ENCODE data around the gene ATP5F1D.

The ATP5F1D gene

DNA sequence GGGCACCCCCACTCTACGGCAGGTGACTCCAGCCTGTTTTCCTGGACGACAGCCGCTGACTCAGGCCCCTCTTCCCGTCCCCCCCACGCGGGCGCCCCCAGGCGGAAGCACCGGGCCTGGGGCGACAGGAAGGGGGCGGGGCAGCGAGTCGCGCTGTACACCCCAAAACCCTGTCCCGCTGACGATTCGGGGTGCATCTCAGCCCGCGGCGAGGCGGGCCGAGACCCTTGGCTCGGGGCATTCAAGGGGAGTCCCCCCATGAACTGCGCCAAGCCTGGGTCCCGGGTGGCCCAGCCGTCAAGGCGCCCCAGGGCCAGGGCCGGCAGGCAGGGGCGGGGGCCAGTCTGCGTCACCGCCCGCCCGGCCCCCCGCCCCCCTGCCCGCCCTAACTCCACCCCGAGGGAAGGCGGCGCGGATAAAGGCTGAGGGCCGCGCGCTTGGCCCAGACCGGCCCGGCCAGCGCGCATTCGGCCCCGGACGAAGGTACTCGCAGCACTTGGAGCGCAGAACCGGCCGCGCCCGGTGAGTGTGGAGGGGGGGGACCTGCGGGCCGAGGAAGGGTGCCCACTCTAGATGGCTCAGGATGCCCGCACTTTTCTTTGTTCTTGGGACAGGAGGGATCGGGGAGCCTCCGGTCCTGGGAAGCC is 6.7 kb downstream of the ATP5F1D start, which contains the start of gene MIDN:
TSS of gene MIDN (plus strand) at position 445 of the 647 bp plus-strand sequence. CDS start 1,714 bp downstream, outside the sequence.
- DNase-seq (ENCODE audit: low read depth), result no peak

- peak; percentile 61 for DNase-seq (ENCODE audit: low read depth)
These were observed 7.3 kb downstream of the ATP5F1D start for GRCh38 chr19:1248786-1249297.

GRCh38 chr19:1249298-1249989 is 7.9 kb downstream of the ATP5F1D start:
- DNase-seq (ENCODE audit: low read depth), result peak; percentile 78

GRCh38 chr19:1249990-1250436 is 8.5 kb downstream of the ATP5F1D start:
- no peak for DNase-seq (ENCODE audit: low read depth)

- DNase-seq (ENCODE audit: low read depth), result no peak
These were observed 9.1 kb downstream of the ATP5F1D start for GRCh38 chr19:1250437-1251260.

- DNase-seq (ENCODE audit: low read depth), result no peak
These were observed 10.0 kb downstream of the ATP5F1D start for GRCh38 chr19:1251330-1252220.

GRCh38 chr19:1252221-1252820 is 10.8 kb downstream of the ATP5F1D start:
- DNase-seq (ENCODE audit: low read depth), result no peak

DNA sequence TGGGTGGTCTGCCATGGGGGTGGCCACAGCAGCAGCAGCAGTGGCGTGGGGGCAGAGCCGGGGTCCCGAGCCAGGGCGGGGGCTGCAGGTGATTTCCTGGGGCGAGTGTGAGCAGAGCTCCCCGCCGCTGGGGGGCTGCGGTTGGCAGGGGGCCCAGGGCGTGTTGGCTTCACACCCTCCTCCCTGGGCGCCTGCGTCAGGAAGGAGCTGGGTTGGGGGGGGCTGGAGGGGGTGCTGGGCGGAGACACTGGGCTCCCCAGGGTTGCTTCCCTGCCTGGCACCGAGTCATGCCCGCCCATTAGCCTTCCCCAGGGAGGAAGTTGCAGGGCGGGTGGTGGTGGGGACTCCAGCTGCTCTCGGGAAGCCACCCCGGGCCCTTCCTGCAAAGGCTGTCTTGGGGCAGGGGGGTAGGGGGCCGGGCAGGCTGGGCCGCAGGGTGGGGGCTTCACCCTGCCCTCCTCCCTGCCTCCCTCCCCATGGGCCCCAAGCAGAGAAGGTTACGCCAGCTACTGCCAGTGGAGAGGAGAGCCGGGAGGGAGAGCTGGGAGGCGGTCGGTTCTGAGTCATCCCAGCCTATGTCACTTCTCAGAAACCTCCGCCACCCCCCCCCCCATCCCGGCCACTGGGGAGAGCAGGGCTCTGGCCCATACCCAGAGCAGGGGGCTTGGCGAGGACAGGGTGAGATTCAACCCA is 11.4 kb downstream of the ATP5F1D start:
- DNase-seq (ENCODE audit: low read depth), result no peak

DNA sequence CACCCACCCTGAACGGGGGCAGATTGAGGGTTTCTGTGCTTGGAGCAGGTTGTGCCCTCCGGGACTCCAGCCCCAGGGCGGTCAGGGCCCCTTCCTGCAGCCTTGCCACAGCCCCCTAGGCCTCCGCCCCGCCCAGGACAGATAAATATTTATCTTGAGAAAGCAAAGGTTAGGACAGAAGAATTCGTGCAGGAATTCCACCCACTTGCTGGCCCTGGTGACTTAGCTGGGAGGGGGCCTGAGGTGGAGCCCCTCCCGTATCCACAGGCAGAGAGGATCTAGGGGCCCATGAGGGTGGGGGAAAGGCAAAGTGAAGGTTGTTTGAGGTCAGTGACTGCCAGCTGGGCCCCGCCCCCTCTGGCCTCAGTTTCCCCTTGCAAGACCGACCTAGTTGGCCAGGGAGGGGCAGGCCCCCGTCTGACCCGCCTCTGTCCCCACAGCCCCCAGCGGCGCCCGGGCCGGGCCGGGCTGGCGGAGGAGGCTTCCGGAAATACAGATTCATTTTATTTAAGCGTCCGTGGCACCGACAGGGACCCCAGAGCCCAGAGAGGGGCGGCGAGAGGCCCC is 12.0 kb downstream of the ATP5F1D start:
- DNase-seq (ENCODE audit: low read depth), result no peak

GRCh38 chr19:1254081-1254527 is 12.6 kb downstream of the ATP5F1D start:
- DNase-seq (ENCODE audit: low read depth), result no peak

- no peak for DNase-seq (ENCODE audit: low read depth)
These were observed 13.1 kb downstream of the ATP5F1D start for GRCh38 chr19:1254530-1255185.

GRCh38 chr19:1255186-1256161 is 13.9 kb downstream of the ATP5F1D start:
- no peak for DNase-seq (ENCODE audit: low read depth)

- DNase-seq (ENCODE audit: low read depth), result no peak
These were observed 15.3 kb downstream of the ATP5F1D start for GRCh38 chr19:1256646-1257474.

GRCh38 chr19:1257475-1258162 is 16.1 kb downstream of the ATP5F1D start:
- no peak for DNase-seq (ENCODE audit: low read depth)

- no peak for DNase-seq (ENCODE audit: low read depth)
These were observed 16.6 kb downstream of the ATP5F1D start for GRCh38 chr19:1258163-1258492.

GRCh38 chr19:1258707-1259205 is 17.2 kb downstream of the ATP5F1D start:
- DNase-seq (ENCODE audit: low read depth), result no peak

Data from stimulated activated CD8-positive, alpha-beta memory T cell treated with anti-CD3 and anti-CD28 coated beads, Interleukin-7, amount 100 ng/mL, for 24 hours (primary cell).